ENCODE results near the gene ABCA7. TPM values are rescaled to one million over a fixed set of nuclear protein-coding genes. Genes with fewer than 3 reads are reported as not detected.

ABCA7 gene
- total RNA-seq, 1 donor from 2014 or later = 16.7 TPM

- no peak for DNase-seq (ENCODE audit: extremely low spot score, unreplicated experiment)
- Mint-ChIP-seq H3K4me1 (ENCODE audit: unreplicated experiment) (no peaks in the 10 kb centered on the region), H3K27ac (ENCODE audit: unreplicated experiment) (no peak overlapping the region), H3K27me3 (ENCODE audit: unreplicated experiment) (no peaks in the 10 kb centered on the region), H3K9me3 (ENCODE audit: unreplicated experiment) (no peaks in the 10 kb centered on the region), H3K36me3 (ENCODE audit: unreplicated experiment) (peaks cover 4% of the 10 kb centered on the region), H3K4me3 (ENCODE audit: unreplicated experiment) (no peak overlapping the region)
- no peak for TF ChIP-seq CTCF (IDR thresholded peaks at IDR 0.05)
Measured at GRCh38 chr19:1008268-1009040, 31.5 kb upstream of the ABCA7 start.

GRCh38 chr19:1009041-1009980 is 30.6 kb upstream of the ABCA7 start:
- no peak for DNase-seq (ENCODE audit: extremely low spot score, unreplicated experiment)
- Mint-ChIP-seq H3K4me1 (ENCODE audit: unreplicated experiment) (no peaks in the 10 kb centered on the region), H3K27ac (ENCODE audit: unreplicated experiment) (no peak overlapping the region), H3K27me3 (ENCODE audit: unreplicated experiment) (no peaks in the 10 kb centered on the region), H3K4me3 (ENCODE audit: unreplicated experiment) (no peak overlapping the region), H3K9me3 (ENCODE audit: unreplicated experiment) (no peaks in the 10 kb centered on the region), H3K36me3 (ENCODE audit: unreplicated experiment) (peaks cover 6% of the 10 kb centered on the region)
- TF ChIP-seq CTCF (IDR thresholded peaks at IDR 0.05) = no peak

DNA sequence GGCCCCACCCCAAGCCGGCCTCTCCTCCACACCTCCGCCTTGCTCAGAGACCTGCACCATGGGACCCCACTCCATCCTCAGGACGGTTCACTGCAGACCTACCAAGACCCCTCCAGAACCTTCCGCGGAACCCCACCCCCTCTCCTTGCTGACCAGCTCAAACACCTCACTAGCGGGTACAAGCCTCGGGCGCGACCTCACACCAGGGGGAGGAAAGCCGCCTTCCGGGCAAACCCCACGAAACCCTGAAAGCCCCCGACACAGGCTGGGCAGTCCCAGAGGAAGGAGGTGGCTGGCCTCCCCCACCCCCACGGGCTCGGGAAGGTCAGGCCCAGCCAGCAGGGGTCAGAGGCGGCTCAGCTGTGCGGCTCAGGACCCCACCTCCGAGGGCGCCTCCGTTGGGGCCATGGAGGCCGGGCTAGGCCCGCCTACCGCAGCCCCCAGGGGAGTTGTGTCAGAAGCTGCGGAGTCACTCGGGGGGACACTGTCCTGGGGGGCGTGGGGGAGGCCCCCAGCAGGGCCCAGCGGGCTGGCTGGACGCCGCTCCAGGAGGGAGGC is 29.8 kb upstream of the ABCA7 start:
- H3K4me3 Mint-ChIP-seq (ENCODE audit: unreplicated experiment) = no peak overlapping the region

GRCh38 chr19:1010586-1011510 is 29.1 kb upstream of the ABCA7 start:
- H3K4me1 Mint-ChIP-seq (ENCODE audit: unreplicated experiment) = peaks cover 5% of the 10 kb centered on the region
- H3K4me3 Mint-ChIP-seq (ENCODE audit: unreplicated experiment) = no peak overlapping the region
- TF ChIP-seq CTCF (IDR thresholded peaks at IDR 0.05) = no peak
- H3K9me3 Mint-ChIP-seq (ENCODE audit: unreplicated experiment) = no peaks in the 10 kb centered on the region
- peaks cover 6% of the 10 kb centered on the region for H3K36me3 Mint-ChIP-seq (ENCODE audit: unreplicated experiment)
- H3K27me3 Mint-ChIP-seq (ENCODE audit: unreplicated experiment) = no peaks in the 10 kb centered on the region
- DNase-seq (ENCODE audit: extremely low spot score, unreplicated experiment) = no peak
- no peak overlapping the region for H3K27ac Mint-ChIP-seq (ENCODE audit: unreplicated experiment)

More for the DNA sequence above, 29.8 kb upstream of the ABCA7 start:
- Mint-ChIP-seq H3K36me3 (ENCODE audit: unreplicated experiment) (peaks cover 6% of the 10 kb centered on the region), H3K4me1 (ENCODE audit: unreplicated experiment) (no peaks in the 10 kb centered on the region), H3K27ac (ENCODE audit: unreplicated experiment) (no peak overlapping the region), H3K9me3 (ENCODE audit: unreplicated experiment) (no peaks in the 10 kb centered on the region), H3K27me3 (ENCODE audit: unreplicated experiment) (no peaks in the 10 kb centered on the region)
- TF ChIP-seq CTCF (IDR thresholded peaks at IDR 0.05) = no peak
- DNase-seq (ENCODE audit: extremely low spot score, unreplicated experiment) = no peak
